Stimulated activated naive CD8-positive, alpha-beta T cell treated with anti-CD3 and anti-CD28 coated beads, Interleukin-15, Interleukin-2, amounts not matched to agents 100 ng/mL and 50 ng/mL, for 24 hours (primary cell): ENCODE data around the gene SCGN.
"Not testable (repeated sequence)": the region's sequence is repeated elsewhere in the genome, so short reads cannot be mapped to it uniquely, and the experiment has no call there.

Experiments used
- H3K27ac Mint-ChIP-seq: one replicate; pipeline ENCODE4 v1.8.0; 2021; ENCODE audit warnings: mild to moderate bottlenecking, mixed read lengths
- H3K27me3 Mint-ChIP-seq: one replicate; pipeline ENCODE4 v1.8.0; 2021; ENCODE audit warnings: mixed read lengths
- H3K36me3 Mint-ChIP-seq: one replicate; pipeline ENCODE4 v1.8.0; 2021; ENCODE audit warnings: low read depth, mixed read lengths
- H3K4me1 Mint-ChIP-seq: one replicate; pipeline ENCODE4 v1.8.0; 2021; ENCODE audit warnings: low read depth, mixed read lengths
- H3K4me3 Mint-ChIP-seq: one replicate; pipeline ENCODE4 v1.8.0; 2021; ENCODE audit warnings: mild to moderate bottlenecking, mixed read lengths
- H3K9me3 Mint-ChIP-seq: one replicate; pipeline ENCODE4 v1.8.0; 2021; ENCODE audit warnings: mixed read lengths

Gene SCGN

GRCh38 chr6:25748601-25749517 is 96.8 kb downstream of the SCGN start:
- not testable (repeated sequence) for H3K9me3 Mint-ChIP-seq, H3K27me3 Mint-ChIP-seq, H3K4me1 Mint-ChIP-seq, H3K4me3 Mint-ChIP-seq, H3K36me3 Mint-ChIP-seq, H3K27ac Mint-ChIP-seq

- no peaks in the 10 kb centered on the region for H3K36me3 Mint-ChIP-seq
- peaks cover 5% of the 10 kb centered on the region for H3K27me3 Mint-ChIP-seq
- no peak overlapping the region for H3K27ac Mint-ChIP-seq
- H3K4me3 Mint-ChIP-seq, result no peak overlapping the region
- H3K4me1 Mint-ChIP-seq, result no peaks in the 10 kb centered on the region
- H3K9me3 Mint-ChIP-seq, result no peaks in the 10 kb centered on the region
Observed at GRCh38 chr6:25749837-25750236, 97.8 kb downstream of the SCGN start.

GRCh38 chr6:25750906-25751305 is 98.9 kb downstream of the SCGN start:
- Mint-ChIP-seq H3K4me1 (no peaks in the 10 kb centered on the region), H3K27ac (no peak overlapping the region), H3K4me3 (no peak overlapping the region), H3K27me3 (peaks cover 5% of the 10 kb centered on the region), H3K9me3 (no peaks in the 10 kb centered on the region), H3K36me3 (no peaks in the 10 kb centered on the region)
